HG03159 (cell line): ENCODE data around the gene CACNA1D.
"Not testable (repeated sequence)": the region's sequence is repeated elsewhere in the genome, so short reads cannot be mapped to it uniquely, and the experiment has no call there.

Experiments
- ATAC-seq: cut with Tn5 transposase; IDR thresholded peaks from one replicate; pipeline ENCODE4 v1.9.1; 2021; ENCODE audit warnings: mild to moderate bottlenecking, moderate library complexity; ENCODE audit not compliant: unreplicated experiment

CACNA1D gene

DNA sequence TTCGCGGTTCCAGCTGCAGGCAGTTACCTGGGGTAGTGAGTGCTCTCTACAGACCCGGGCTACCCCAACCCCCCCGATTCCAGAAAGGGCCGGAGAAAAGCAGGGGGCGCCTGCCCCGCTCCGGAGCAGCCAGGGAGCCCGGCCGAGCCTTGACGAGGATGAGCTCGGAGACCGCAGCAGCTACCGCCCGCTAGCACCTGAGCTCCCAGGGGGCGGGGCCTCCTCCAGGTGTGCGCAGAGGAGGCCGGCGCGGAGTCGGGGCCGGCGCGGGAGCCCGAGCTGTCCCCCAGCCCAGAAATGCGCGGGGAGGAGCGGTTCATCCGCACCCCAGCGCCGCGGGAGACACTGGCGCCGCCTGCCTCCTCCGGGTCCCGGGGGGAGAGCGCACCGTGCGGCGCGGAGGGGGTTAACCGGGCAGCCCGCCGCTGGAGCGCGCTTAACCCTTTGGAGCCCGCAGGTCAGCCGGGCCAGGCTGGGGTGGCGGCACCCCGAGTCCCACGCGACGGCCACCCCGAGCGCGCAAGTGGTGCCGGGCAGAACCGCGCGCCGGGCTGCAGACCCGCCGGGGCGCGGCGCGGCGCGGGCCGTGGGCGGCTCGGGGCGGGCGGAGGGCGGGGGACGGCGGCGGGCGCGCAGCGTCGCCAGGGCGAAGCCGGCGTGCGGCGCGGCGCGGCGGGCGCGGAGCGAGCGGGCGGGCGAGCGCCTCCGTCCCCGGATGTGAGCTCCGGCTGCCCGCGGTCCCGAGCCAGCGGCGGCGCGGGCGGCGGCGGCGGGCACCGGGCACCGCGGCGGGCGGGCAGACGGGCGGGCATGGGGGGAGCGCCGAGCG, at the start of gene CACNA1D:
Gene CACNA1D, plus strand, starts transcription at position 649 of the 829 bp plus-strand sequence. CDS start 556 bp downstream, outside the sequence.
- no peak for ATAC-seq

DNA sequence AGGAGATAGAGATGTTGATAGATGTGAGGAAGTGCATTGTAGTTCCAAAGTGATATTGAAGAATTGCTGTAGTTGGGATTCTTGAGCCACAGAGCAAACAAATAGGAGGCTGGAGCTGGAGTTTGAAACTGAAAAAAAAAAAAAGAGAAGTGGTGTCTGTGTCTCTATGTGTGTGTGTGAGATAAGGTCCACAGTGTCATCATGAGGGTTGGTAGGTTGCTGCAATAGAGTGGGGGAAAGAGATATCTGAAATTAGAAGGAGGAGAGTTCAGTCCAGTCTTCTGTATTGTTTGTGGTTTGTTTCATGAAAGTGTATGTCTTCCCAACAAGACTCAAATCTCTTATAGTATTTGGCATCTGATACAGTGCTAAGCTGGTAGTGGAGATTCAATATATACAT, 37.3 kb upstream of the CACNA1D start:
- ATAC-seq = no peak

DNA sequence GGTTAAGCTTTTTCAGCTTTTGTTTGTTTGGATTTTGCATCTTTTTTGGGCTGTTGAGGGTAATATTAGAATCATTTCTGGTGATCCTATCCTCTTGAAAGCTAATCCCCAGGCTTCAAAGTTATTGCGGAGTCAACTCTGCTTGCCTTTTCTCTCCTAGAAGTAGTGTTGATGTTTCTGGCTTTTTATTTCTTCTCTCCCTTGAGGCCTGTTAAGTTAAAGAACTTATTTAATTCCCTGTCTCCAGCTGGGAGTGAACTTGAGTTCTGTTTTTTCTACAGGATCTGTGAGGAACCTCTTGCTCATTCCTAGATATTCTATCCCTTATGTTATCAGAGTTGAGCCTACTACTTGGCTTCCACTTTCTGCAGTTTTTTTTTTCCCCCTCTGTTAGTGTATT, 34.1 kb upstream of the CACNA1D start:
- ATAC-seq = no peak

DNA sequence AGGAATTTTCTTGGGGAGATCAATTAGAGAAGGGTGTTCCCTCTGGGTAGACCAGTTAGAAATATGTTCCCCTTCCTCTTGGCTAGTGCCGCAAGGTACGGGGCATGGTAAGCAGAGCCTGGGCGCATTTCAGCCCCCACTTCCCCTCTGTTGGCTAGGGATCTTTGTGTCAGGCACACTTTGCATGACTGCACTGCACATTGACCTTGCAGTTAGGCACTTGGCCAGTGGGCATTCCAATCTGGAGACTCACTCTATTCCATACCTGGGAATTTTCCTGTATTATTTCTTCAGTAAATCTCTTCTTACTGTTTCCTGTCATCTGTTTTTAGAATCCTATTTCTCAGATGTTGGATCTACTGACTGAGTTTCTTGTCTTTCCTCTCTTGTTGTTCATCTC, 30.0 kb upstream of the CACNA1D start:
- no peak for ATAC-seq

DNA sequence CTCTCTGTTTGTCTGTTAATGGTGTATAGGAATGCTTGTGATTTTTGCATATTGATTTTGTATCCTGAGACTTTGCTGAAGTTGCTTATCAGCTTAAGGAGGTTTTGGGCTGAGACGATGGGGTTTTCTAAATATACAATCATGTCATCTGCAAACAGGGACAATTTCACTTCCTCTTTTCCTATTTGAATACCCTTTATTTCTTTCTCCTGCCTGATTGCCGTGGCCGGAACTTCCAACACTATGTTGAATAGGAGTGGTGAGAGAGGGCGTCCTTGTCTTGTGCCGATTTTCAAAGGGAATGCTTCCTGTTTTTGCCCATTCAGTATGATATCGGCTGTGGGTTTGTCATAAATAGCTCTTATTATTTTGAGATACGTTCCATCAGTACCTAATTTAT, 24.7 kb upstream of the CACNA1D start:
- ATAC-seq = not testable (repeated sequence)

DNA sequence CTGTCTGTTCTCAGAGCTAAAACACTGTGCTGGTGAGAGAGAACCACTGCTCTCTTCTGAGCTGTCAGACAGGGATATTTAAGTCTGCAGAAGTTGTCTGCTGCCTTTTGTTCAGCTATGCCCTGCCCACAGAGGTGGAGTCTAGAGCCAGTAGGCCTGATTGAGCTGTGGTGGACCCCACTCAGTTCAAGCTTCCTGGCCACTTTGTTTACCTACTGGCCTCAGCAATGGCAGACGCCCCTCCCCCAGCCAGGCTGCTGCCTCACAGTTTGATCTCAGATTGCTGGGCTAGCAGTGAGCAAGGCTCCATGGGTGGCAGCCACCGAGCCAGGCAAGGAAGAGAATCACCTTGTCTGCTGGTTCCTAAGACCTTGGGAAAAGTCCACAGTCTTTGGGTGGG, 21.0 kb upstream of the CACNA1D start:
- ATAC-seq = no peak

DNA sequence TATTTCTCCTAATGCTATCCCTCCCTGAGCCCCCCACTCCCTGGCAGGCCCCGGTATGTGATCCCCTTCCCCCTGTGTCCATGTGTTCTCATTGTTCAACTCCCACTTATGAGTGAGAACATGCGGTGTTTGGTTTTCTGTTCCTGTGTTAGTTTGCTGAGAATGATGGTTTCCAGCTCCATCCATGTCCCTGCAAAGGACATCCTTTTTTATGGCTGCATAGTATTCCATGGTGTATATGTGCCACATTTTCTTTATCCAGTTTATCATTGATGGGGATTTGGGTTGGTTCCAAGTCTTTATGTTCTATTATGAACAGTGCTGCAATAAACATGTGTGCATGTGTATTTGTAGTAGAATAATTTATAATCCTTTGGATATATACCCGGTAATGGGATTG, 18.0 kb upstream of the CACNA1D start:
- ATAC-seq = not testable (repeated sequence)

DNA sequence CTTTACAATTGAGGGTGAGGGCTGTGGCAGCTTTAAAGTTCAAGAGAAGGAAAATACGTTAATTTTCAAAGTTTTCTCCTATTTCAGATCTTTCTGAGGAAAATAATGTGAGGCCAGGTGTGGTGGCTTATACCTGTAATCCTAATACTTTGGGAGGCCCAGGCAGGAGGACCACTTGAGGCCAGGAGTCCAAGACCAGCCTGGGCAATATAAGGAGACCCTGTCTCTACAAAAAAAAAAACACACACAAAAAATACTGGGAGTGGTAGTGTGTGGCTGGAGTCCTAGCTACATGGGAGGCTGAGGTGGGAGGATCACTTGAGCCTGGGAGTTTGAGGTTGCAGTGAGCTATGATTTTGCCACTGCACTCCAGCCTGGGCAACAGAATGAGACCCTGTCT, 16.7 kb upstream of the CACNA1D start:
- not testable (repeated sequence) for ATAC-seq

DNA sequence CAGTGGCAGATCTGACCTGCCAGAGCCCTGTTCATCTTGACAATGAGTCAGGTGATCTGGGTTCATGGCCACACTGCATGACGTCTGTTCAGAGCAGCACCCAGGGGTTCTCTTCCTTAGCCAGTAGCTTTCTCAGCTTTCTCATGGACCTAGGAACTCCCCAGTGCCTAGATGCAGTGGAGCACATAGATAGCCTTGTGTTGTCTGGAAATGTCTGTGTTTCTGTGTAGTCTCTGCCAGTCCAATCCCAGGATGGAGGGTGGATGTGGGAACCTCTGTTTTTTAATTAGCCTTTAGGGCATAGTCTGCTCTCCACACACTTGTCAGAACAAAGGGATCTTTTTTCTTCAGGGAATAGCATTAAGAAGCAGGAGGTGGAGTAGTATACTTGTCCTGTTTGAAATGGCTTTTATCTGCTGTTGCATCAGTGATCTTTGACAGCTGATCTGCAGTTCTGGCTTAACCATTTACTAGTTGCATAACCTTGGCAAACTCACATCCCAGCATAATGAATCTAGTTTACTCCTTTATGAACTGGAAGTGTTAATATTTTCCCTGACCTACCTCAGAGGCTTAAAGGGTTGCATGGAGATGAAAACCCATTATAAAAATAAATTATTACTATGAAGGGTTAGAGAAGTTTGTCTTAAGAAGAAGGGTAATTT, 16.1 kb upstream of the CACNA1D start:
- no peak for ATAC-seq

DNA sequence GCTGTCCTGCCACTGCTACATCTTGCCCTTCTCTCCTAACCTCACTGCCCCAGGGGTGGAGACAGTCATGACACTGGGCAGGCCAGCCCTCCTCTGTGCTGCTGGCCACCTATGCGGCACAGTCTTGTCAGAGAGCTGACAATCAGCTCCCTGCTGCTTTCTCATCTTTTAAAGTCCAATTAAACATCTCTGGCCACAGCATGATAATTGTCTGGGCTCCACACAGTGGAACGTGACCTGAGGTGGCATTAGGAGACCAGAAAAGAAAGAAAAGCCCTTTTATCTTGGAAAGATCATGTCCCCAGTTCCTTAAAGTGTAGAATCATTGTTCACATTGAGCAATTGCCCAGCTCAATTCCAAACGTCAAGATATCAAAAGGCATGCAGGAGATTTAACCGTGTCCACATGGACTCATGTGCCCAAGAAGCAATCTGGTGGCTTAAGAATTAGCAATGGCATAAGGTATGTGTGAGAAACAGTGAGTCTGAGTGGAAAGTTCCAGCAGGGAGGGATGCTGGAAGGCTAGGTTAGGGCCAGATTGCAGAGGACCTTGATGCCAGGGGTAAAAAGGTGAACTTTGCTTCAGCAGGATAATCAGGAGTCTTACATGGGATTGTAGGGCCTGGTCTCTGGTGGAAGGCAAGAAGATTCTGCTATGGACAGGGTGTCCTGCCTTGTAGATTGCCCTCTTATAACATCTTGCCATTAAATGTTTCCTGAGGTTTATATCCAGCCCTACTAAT, 15.3 kb upstream of the CACNA1D start:
- ATAC-seq = no peak

DNA sequence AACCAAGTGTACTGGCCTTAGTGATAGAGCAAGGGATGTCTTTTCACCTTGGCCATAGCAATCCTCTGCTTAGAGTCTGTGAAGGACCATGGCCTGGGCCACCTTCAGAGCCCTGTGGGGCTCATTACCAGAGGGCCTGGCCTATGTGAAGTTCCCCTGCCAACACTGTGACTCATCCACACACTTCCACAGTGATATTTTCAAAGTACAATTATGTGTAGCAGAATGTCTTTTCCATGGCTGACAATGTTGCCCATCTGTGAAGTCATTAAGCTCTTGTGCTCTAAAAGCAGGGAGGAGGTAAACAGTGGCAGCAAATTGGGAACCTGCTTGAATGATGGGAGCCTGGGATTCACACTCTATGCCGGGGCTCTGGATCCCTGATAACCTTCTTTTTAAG, 12.2 kb upstream of the CACNA1D start:
- no peak for ATAC-seq

DNA sequence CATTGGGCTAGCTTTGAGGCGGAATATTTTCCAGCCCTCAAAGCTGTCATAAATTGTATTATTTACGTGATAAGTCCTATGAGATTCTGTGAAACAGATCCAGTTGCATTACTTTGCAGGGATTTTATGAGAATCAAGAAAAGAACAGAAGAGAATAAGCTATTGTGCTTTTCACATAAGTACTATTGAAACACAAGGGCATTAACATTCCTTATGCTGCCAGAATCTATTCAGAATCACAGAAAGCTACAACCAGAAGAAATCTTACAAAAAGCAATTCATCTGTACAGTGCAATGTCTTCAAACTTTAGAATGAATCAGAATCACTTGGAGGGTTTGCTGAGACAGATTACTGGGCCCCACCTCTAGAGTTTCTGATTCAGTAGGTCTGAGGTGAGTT, 10.6 kb upstream of the CACNA1D start:
- ATAC-seq = no peak

DNA sequence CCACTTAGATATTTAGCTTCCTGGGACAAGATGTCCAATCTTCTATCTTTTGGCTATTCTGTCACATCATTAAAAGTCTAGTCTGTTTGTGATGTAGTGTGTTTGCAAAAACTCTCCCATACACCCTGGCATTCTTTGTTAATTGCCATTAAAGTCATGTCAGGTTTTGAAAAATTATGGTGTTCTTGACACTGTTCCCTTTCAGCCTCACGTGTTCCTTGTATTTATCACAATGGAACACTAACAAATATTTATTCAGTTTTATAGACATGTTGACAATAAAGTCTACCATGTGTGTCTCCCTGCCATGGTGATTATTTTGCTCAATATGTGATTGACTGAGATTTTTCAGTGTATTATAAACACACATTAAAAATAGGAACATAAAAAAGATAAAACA, 9.4 kb upstream of the CACNA1D start:
- ATAC-seq = no peak

DNA sequence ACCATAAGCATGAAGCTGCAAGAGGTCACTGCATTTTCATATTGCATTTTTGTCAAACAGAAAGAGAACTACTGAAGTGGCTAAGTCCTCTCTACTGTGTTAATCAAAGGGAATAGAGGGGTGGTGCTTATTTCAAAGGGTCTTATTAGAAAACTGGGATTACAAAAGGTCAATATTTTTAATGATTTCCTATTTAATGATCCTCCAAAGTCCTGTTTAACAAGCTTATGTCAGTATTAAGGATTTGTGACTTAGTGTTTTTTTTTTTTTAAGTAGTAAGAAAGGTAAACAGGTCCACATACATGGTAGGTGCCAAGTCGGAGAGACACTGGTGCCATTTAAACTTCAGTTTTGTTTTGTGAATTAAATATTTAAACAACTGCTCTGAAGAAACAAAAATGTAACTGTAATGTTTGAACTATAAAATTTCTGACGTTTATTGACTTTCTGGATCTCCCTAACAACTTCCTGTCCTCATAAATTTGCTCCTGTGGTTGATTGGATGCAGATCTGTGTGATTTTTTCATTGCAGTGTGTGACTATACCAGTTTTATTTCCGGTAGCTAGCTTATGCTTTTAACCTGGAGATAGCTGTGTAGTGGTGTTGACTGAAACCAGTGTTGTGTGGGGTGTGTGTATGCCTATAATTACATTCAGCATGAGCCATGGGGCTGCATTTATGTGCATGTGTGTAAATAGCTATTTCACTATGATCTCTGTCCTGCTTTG, 8.6 kb upstream of the CACNA1D start:
- ATAC-seq = no peak

DNA sequence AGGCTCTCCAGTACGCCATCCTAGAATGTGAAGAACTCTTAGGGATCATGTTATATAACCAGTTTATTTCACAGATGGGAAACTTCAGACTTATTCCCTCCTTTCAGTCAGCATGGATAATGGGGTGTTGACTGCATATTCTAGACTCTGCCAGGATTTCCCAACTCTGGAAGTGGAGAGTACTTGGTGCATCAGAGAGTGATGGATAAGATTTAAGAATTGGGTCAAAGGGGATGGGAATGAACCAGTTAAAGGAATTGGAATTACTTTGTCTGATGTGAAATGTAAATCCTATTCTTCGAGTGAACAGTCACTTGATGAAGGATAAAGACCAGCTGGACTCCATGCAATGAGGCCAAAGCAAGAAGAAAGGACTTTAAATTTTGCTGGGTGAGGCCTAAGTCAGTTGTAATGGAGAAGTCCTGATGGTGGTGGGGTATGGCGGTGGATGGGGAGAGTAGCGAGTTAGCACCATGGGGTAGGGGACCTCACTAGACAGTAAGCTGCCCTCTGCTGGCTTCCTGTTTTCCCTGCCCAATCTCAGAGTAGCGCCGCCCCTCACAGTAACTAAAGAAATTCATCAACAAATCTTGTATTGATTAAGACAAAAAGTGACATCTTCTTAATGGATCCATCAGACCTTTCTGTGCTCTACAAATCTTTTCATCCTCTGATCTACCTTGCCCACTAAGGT, 7.3 kb upstream of the CACNA1D start:
- no peak for ATAC-seq

DNA sequence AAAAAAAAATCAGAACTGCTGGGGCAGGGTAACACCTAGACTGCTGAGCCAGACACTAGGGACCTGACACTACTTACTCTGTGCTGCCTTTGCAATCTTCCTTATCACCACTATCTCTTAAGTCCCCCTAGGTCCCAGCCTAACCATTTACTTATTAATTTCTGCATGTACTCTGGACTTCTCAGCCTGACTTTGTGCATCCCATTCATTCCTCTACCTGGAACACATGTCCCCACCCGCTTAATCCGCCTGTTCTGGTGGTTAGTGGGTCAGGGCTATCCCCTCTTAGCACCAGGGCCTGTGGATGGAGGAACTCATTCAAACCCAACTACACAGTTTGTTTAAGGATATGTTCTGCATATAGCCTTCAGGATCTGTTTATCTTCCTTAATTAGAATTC, 5.0 kb upstream of the CACNA1D start:
- ATAC-seq = no peak

DNA sequence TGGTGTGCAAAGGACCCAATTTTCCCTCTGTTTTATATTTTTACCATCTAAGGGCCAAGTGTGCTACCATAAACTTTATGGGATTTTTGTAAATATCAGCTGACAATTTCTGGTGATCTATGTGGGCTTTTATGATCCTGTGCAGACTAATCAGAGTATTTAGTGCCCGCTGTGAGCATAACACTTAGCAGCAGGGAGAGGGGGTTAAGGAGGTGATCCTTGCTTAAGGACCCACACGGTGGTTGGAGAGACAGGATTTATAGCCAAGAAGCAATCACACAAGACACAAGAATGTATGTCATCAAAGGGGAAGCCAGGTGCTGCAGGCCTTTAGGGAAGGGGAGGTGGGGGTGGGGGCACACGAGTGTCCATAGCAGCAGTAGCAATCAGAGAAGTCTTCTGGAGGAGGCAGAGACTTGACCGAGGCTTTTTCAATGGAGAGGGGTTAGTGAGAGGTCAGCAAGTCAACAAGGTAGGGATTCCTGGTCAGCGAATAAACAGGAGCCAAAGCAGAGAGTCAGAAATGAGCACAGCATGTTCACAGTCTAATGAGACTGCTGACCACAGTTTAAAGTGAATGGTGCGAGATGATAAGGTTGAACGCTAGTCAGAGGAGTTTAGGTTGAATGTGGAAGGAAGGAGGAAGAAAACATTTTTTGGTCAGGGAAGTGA, 4.5 kb upstream of the CACNA1D start:
- ATAC-seq = no peak

DNA sequence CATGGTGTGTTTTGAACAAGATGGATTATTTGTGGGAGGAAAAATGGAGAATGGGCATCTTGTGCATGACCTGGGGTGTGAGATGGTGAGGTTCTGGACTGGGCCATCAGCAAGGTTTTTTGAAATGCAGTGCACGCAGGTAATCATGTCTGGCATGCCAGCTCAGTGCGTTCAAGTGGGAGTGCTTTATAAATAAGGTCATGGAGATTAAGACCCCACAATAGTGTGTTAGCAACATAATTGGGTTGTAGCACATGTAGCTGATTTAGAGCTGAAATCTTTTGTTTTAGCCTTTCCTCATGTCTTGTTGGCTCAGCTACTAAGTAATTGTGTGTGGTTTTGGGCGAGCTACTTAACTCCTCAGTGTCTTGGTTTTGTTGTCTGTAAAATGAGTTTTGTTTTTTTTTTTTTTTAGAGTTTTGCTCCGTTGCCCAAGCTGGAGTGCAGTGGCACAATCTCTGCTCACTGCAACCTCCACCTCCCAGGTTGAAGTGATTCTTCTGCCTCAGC, 3.9 kb upstream of the CACNA1D start:
- no peak for ATAC-seq

DNA sequence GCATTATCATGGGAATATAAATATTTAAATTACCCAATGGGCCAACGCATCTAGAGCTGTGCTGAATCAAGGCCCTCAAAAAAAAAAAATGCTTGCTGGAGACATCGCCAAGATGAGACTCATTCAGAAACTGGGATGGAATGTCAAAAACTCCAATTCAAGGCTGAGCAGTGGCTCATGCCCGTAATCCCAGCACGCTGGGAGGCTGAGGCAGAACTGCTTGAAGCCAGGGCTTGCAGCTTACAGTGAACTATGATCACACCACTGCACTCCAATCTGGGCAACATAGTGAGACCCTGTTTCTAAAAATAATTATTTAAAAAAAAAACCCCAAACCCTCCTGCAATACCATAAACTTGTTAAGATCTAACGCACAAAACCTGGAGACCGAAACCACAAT, 3.1 kb upstream of the CACNA1D start:
- ATAC-seq = no peak

DNA sequence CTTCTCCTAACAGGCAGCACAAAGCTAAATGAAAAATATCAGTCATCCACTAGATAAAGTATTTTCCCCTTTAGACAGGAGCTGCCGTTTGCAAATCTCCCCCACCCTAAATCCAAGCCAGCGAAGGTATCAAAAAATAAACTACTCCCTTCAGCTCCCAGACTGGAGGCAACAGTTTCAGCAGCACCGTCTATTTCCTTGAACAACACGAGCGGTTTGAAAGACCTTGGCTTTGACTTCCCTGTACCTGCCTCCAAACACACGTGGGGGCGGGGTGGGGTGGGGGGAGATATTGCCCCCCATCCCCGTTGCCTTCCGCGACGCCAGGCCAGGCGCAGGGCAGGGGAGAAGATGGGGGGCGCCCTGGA, 832 bp upstream of the CACNA1D start:
- no peak for ATAC-seq
